H1 (cell line): ENCODE measurements around the gene RIN3.

Source experiments
- BRCA1 ChIP-seq: IDR thresholded peaks from 2 replicates; pipeline ENCODE4 v1.6.1; 2012; ENCODE audit warnings: low read depth, low read length, improper control_type of control experiment
- EZH2 ChIP-seq: fragments of 200-600 bp; sonication (generic); IDR thresholded peaks from 2 replicates; pipeline ENCODE4 v1.7.1; 2012; ENCODE audit warnings: low read depth, mild to moderate bottlenecking, moderate library complexity, low read length, inconsistent platforms; ENCODE audit not compliant: severe bottlenecking
- JUND ChIP-seq: IDR thresholded peaks from 2 replicates; pipeline ENCODE4 v1.6.1; 2011; ENCODE audit warnings: mild to moderate bottlenecking, improper control_type of control experiment, low read length
- KDM1A ChIP-seq: fragments of 200-600, 300-600 bp; sonication (generic); IDR thresholded peaks from 2 replicates; pipeline ENCODE4 v1.7.1; 2016; ENCODE audit warnings: mild to moderate bottlenecking, low read length, borderline replicate concordance
- PHF8 ChIP-seq: fragments of 200-600 bp; sonication (generic); conservative IDR thresholded peaks from 2 replicates; pipeline ENCODE4 v1.7.1; 2012; ENCODE audit warnings: low read depth, mild to moderate bottlenecking, inconsistent platforms, low read length, moderate library complexity
- TF ChIP-seq, protein P1 (sequence below), 3 experiments: IDR thresholded peaks; 1 replicate in 2 of 3; 2 replicates in 1 of 3; pipeline versions ENCODE4 v1.5.1 to v1.6.1; 2011; ENCODE audit warnings: low read length in 3 of 3, mild to moderate bottlenecking in 3 of 3, inconsistent platforms in 2 of 3, low read depth in 1 of 3, moderate library complexity in 1 of 3; ENCODE audit not compliant: insufficient read depth in 1 of 3; ENCODE audit errors: control extremely low read depth in 1 of 3
- TF ChIP-seq, protein P2 (sequence below): IDR thresholded peaks from 2 replicates; pipeline ENCODE4 v1.6.1; 2012; ENCODE audit warnings: inconsistent platforms

DNA sequence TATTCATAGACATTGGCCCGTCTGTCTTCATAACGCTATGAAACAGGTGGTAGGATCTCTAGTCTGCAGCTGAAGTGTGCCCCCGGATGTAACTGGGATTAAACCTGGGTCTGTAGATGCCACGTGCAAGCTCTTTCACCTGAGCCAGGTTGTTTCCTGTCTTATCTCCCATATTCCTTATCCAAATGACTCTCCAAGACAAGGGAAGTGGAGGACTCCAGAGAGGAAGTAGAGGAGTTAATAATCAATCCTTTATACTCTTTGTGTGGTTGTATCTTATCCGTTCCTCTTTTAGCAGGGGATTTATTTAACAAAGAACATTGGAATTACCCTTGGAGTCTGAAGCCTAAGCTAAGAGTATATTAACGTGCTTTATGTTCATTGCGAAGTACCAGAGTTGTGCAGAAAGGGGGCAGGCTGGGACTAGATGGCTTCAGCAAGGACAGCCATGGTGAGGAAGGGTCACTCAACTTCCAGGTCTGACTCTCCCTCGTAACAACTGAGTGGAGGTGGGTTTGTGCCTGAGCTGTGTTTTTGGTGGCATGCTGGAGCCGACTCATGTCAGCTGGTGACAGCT, 82.8 kb downstream of the RIN3 start:
- TF ChIP-seq, protein P1, sequence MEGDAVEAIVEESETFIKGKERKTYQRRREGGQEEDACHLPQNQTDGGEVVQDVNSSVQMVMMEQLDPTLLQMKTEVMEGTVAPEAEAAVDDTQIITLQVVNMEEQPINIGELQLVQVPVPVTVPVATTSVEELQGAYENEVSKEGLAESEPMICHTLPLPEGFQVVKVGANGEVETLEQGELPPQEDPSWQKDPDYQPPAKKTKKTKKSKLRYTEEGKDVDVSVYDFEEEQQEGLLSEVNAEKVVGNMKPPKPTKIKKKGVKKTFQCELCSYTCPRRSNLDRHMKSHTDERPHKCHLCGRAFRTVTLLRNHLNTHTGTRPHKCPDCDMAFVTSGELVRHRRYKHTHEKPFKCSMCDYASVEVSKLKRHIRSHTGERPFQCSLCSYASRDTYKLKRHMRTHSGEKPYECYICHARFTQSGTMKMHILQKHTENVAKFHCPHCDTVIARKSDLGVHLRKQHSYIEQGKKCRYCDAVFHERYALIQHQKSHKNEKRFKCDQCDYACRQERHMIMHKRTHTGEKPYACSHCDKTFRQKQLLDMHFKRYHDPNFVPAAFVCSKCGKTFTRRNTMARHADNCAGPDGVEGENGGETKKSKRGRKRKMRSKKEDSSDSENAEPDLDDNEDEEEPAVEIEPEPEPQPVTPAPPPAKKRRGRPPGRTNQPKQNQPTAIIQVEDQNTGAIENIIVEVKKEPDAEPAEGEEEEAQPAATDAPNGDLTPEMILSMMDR (IDR thresholded peaks at IDR 0.05; ENCODE audit: control extremely low read depth in 1 of 3, insufficient read depth in 1 of 3, low read depth in 1 of 3, low read length in 3 of 3): peak; percentile 56 to 68 (median 56)
- TF ChIP-seq PHF8 (no peak), EZH2 (no peak), BRCA1 (no peak), KDM1A (no peak), JUND (no peak)
- TF ChIP-seq, protein P2, sequence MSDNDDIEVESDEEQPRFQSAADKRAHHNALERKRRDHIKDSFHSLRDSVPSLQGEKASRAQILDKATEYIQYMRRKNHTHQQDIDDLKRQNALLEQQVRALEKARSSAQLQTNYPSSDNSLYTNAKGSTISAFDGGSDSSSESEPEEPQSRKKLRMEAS: no peak
